ENCODE measurements around the gene SYT13.

The SYT13 gene

DNA sequence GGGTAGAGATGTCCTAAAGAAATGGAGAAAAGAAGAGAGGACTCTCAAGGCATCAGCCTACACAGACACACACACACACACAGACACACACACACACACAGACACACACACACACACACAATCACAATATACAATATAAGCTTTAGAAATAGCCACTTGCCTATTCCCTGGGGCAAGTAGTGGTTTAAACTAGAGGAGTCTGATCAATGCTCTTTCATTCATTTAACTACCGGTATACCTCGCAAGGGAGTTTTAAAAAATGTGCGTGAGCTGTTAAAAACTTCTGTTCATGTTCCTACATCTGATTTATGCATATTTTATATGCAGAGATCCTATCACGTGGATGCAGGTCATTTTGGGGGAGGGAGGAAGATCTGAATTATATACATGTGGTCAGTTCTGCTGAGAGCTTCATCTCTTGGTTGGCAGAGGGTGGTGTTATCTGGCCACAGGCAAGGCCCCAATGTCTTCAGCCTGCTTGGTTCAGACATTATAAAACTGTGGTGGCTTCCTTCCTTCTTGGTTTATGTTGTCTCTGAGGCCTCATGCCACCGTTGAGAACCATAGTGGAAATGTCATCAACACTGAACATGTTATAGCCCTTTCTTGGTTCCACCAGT lies 56.6 kb downstream of the SYT13 start:
- H4K20me1 ChIP-seq (ENCODE audit: insufficient read depth, low read length), result no peaks in the 10 kb centered on the region
- no peaks in the 10 kb centered on the region for H3K36me3 ChIP-seq (replicated peaks; ENCODE audit: low read depth, low read length)
- H3K4me3 ChIP-seq (ENCODE audit: low read length), result no peak overlapping the region
- no peak overlapping the region for H2AFZ ChIP-seq (ENCODE audit: low read depth, low read length)
- H3K4me2 ChIP-seq (ENCODE audit: low read length), result no peak overlapping the region
- H3K9ac ChIP-seq (ENCODE audit: low read length), result no peak overlapping the region
- no peaks in the 10 kb centered on the region for H3K4me1 ChIP-seq (ENCODE audit: low read length)
- no peaks in the 10 kb centered on the region for H3K79me2 ChIP-seq (ENCODE audit: low read length)
- TF ChIP-seq, protein P1, sequence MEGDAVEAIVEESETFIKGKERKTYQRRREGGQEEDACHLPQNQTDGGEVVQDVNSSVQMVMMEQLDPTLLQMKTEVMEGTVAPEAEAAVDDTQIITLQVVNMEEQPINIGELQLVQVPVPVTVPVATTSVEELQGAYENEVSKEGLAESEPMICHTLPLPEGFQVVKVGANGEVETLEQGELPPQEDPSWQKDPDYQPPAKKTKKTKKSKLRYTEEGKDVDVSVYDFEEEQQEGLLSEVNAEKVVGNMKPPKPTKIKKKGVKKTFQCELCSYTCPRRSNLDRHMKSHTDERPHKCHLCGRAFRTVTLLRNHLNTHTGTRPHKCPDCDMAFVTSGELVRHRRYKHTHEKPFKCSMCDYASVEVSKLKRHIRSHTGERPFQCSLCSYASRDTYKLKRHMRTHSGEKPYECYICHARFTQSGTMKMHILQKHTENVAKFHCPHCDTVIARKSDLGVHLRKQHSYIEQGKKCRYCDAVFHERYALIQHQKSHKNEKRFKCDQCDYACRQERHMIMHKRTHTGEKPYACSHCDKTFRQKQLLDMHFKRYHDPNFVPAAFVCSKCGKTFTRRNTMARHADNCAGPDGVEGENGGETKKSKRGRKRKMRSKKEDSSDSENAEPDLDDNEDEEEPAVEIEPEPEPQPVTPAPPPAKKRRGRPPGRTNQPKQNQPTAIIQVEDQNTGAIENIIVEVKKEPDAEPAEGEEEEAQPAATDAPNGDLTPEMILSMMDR (IDR thresholded peaks at IDR 0.05; ENCODE audit: low read depth, low read length), result no peak
- no peak for TF ChIP-seq EZH2phosphoT487 (IDR thresholded peaks at IDR 0.05; ENCODE audit: low read depth)
- H3K27ac ChIP-seq (ENCODE audit: low read length), result no peak overlapping the region
- H3K27me3 ChIP-seq (ENCODE audit: low read depth, low read length), result no peaks in the 10 kb centered on the region
- H3K9me3 ChIP-seq (ENCODE audit: insufficient read depth, low read length), result no peaks in the 10 kb centered on the region

DNA sequence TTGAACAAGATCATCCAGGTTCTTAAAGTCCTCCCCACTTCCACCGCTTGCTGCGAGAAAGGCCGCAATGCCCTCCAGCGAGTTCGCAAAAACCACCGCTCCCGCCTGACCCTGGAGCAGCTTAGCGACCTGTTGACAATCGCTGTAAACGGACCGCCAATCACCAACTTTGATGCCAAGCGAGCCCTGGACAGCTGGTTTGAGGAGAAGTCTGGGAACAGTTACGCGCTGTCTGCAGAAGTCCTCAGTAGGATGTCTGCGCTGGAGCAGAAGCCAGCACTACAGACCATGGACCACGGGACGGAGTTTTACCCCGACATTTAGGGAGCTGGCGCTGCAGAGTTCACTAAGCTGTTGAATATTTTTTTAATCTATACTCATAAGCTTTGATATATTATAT lies 58.3 kb downstream of the SYT13 start:
- TF ChIP-seq, protein P1 (IDR thresholded peaks at IDR 0.05; ENCODE audit: low read depth, low read length), result no peak
- no peak for TF ChIP-seq EZH2phosphoT487 (IDR thresholded peaks at IDR 0.05; ENCODE audit: low read depth)
- Histone ChIP-seq H3K9me3 (ENCODE audit: insufficient read depth, low read length) (no peaks in the 10 kb centered on the region), H2AFZ (ENCODE audit: low read depth, low read length) (no peak overlapping the region), H3K36me3 (replicated peaks; ENCODE audit: low read depth, low read length) (no peaks in the 10 kb centered on the region), H3K9ac (ENCODE audit: low read length) (no peak overlapping the region), H3K27me3 (ENCODE audit: low read depth, low read length) (no peaks in the 10 kb centered on the region), H3K4me2 (ENCODE audit: low read length) (no peak overlapping the region), H3K79me2 (ENCODE audit: low read length) (no peaks in the 10 kb centered on the region), H4K20me1 (ENCODE audit: insufficient read depth, low read length) (no peaks in the 10 kb centered on the region), H3K27ac (ENCODE audit: low read length) (no peak overlapping the region), H3K4me3 (ENCODE audit: low read length) (no peak overlapping the region), H3K4me1 (ENCODE audit: low read length) (no peaks in the 10 kb centered on the region)

- no peak overlapping the region for H2AFZ ChIP-seq (ENCODE audit: low read depth, low read length)
- no peaks in the 10 kb centered on the region for H3K79me2 ChIP-seq (ENCODE audit: low read length)
- H3K4me3 ChIP-seq (ENCODE audit: low read length), result no peak overlapping the region
- H3K9me3 ChIP-seq (ENCODE audit: insufficient read depth, low read length), result no peaks in the 10 kb centered on the region
- no peaks in the 10 kb centered on the region for H3K36me3 ChIP-seq (replicated peaks; ENCODE audit: low read depth, low read length)
- no peaks in the 10 kb centered on the region for H4K20me1 ChIP-seq (ENCODE audit: insufficient read depth, low read length)
- no peak overlapping the region for H3K4me2 ChIP-seq (ENCODE audit: low read length)
- H3K9ac ChIP-seq (ENCODE audit: low read length), result no peak overlapping the region
- no peaks in the 10 kb centered on the region for H3K4me1 ChIP-seq (ENCODE audit: low read length)
- H3K27ac ChIP-seq (ENCODE audit: low read length), result no peak overlapping the region
- H3K27me3 ChIP-seq (ENCODE audit: low read depth, low read length), result no peaks in the 10 kb centered on the region
- TF ChIP-seq EZH2phosphoT487 (IDR thresholded peaks at IDR 0.05; ENCODE audit: low read depth), result no peak
- TF ChIP-seq, protein P1 (IDR thresholded peaks at IDR 0.05; ENCODE audit: low read depth, low read length), result no peak
These were observed 59.2 kb downstream of the SYT13 start for GRCh38 chr11:45226901-45227300.

GRCh38 chr11:45225961-45226871 lies 59.9 kb downstream of the SYT13 start:
- Histone ChIP-seq H3K9ac (ENCODE audit: low read length) (no peak overlapping the region), H3K79me2 (ENCODE audit: low read length) (no peaks in the 10 kb centered on the region), H3K27me3 (ENCODE audit: low read depth, low read length) (no peaks in the 10 kb centered on the region), H4K20me1 (ENCODE audit: insufficient read depth, low read length) (no peaks in the 10 kb centered on the region), H3K9me3 (ENCODE audit: insufficient read depth, low read length) (no peaks in the 10 kb centered on the region), H3K4me2 (ENCODE audit: low read length) (no peak overlapping the region), H3K27ac (ENCODE audit: low read length) (no peak overlapping the region), H3K4me3 (ENCODE audit: low read length) (no peak overlapping the region), H3K36me3 (replicated peaks; ENCODE audit: low read depth, low read length) (no peaks in the 10 kb centered on the region), H2AFZ (ENCODE audit: low read depth, low read length) (no peak overlapping the region), H3K4me1 (ENCODE audit: low read length) (no peaks in the 10 kb centered on the region)
- TF ChIP-seq, protein P1 (IDR thresholded peaks at IDR 0.05; ENCODE audit: low read depth, low read length), result no peak
- no peak for TF ChIP-seq EZH2phosphoT487 (IDR thresholded peaks at IDR 0.05; ENCODE audit: low read depth)

Data from OCI-LY3 (cell line).